ENCODE results near the gene BMP6.
"Not testable (repeated sequence)": the region's sequence is repeated elsewhere in the genome, so short reads cannot be mapped to it uniquely, and the experiment has no call there.

Gene BMP6

GRCh38 chr6:7797386-7797785 lies 71.5 kb downstream of the BMP6 start:
- no peak for DNase-seq

GRCh38 chr6:7798751-7799150 lies 72.9 kb downstream of the BMP6 start:
- no peak for DNase-seq

- no peak for DNase-seq
Measured at GRCh38 chr6:7802662-7803061, 76.8 kb downstream of the BMP6 start.

GRCh38 chr6:7803214-7803613 lies 77.3 kb downstream of the BMP6 start:
- no peak for DNase-seq

- no peak for DNase-seq
Measured at GRCh38 chr6:7805078-7805849, 79.4 kb downstream of the BMP6 start.

GRCh38 chr6:7805850-7806214 lies 79.9 kb downstream of the BMP6 start:
- DNase-seq = no peak

- DNase-seq = no peak
Measured at GRCh38 chr6:7806711-7807110, 80.8 kb downstream of the BMP6 start.

- no peak for DNase-seq
Measured at GRCh38 chr6:7809346-7809745, 83.4 kb downstream of the BMP6 start.

GRCh38 chr6:7811441-7811840 lies 85.5 kb downstream of the BMP6 start:
- no peak for DNase-seq

GRCh38 chr6:7812623-7813022 lies 86.7 kb downstream of the BMP6 start:
- DNase-seq = no peak

GRCh38 chr6:7813193-7813592 lies 87.3 kb downstream of the BMP6 start:
- DNase-seq = no peak

- no peak for DNase-seq
Measured at GRCh38 chr6:7813704-7814103, 87.8 kb downstream of the BMP6 start.

GRCh38 chr6:7815716-7816115 lies 89.8 kb downstream of the BMP6 start:
- DNase-seq = no peak

- not testable (repeated sequence) for DNase-seq
Measured at GRCh38 chr6:7817184-7817583, 91.3 kb downstream of the BMP6 start.

GRCh38 chr6:7818257-7819214 lies 92.6 kb downstream of the BMP6 start:
- no peak for DNase-seq

- DNase-seq = no peak
Measured at GRCh38 chr6:7819431-7820015, 93.6 kb downstream of the BMP6 start.

- DNase-seq = no peak
Measured at GRCh38 chr6:7820288-7820835, 94.5 kb downstream of the BMP6 start.

GRCh38 chr6:7821426-7821825 lies 95.5 kb downstream of the BMP6 start:
- DNase-seq = no peak

GRCh38 chr6:7823552-7823951 lies 97.7 kb downstream of the BMP6 start:
- no peak for DNase-seq

- no peak for DNase-seq
Measured at GRCh38 chr6:7825986-7826385, 100.1 kb downstream of the BMP6 start.

- DNase-seq = no peak
Measured at GRCh38 chr6:7827142-7827541, 101.2 kb downstream of the BMP6 start.

GRCh38 chr6:7828124-7828523 lies 102.2 kb downstream of the BMP6 start:
- DNase-seq = no peak
